Cerebellar nuclear complex (tissue), 1 donor: Measurements from ENCODE around the gene UMAD1.

Experiments used
- DNase-seq, 2 experiments: peaks; one replicate each; lab custom pipeline; 2025; lab: John Stamatoyannopoulos, UW

The UMAD1 gene

GRCh38 chr7:7693881-7694280 lies 53.3 kb downstream of the UMAD1 start:
- no peak for DNase-seq

DNA sequence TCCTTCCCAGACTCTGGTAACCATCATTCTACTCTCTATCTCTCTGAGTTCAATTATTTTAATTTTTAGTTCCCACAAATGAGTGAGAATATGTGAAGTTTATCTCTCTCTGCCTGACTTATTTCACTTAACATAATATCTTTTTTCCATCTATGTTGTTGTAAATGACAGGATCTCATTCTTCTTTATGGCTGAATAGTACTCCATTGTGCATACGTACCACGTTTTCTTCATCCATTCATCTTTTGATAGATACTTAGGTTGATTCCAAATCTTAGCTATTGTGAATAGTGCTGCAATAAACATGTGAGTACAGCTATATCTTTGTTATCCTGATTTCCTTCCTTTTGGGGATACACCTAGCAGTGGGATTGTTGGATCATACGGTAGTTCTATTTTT lies 54.0 kb downstream of the UMAD1 start:
- no peak for DNase-seq

GRCh38 chr7:7695111-7695817 lies 54.7 kb downstream of the UMAD1 start:
- DNase-seq, result no peak

DNA sequence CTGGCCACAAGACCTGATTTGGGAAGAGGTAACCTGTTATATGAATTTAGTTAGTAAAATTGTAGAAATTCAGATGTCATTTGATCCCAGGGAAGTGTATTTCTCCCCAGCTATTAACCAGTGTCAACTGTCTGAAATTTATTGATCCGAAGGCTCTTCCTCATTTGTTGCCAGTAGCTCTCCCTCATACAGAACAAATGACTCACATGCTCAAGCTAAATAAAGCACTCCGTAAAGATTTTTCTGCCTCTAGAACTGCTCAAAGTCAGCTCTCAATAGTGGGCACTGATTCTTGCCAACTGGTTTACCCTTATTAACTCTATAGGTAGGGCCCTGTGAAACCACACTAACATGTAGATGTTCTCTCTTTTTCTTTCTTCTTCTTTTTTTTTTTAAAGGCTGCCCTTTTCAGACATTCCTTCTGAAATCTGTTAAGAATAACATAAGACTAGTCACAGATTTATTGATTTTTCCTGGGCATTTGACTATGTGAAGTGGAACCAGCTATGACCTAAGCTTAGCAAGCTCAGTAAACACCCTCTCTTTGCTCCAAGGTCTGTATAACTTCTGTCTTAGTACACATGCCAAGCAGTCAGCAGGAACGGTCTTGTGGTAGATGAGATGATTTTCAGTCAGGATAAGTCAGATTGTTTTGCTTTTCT lies 56.0 kb downstream of the UMAD1 start:
- no peak for DNase-seq

DNA sequence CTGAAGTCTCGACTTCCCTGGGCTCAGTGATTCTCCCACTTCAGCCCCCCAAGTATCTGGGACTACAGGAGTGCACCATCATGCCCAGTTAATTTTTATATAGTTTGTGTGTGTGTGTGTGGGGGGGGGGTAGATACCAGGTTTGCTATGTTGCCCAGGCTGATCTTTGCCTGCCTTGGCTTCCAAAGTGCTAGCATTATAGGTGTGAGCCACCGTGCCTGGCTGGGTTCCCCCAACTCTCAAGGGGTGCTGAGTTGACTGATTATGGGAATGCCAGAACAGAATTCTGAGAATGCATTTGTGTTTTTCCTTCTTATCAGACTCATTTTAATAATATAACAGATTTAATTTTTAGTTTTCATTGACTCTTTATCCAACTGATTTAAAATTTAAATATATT lies 58.4 kb downstream of the UMAD1 start:
- no peak for DNase-seq

- DNase-seq, result no peak
These were observed 58.8 kb downstream of the UMAD1 start for GRCh38 chr7:7699380-7699779.

- DNase-seq, result no peak
These were observed 59.4 kb downstream of the UMAD1 start for GRCh38 chr7:7699970-7700369.

DNA sequence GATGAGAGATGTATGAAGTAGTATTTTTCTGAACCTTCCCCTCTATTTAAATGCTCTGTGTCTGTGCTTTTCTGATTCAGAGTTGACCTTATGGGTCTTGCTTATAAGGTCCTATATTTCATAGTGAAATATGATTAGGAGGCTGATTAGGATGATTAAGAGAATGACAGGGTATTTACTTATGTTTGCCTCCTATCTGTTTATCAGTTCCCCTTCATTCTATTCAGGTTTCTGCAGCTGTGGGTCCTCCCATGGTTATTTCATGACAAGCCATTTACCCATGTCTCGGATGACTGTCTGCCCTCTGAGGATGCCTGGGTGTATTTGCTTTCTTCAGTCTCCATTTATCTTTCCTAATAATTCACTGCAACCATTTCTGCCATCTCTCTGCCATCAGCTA lies 61.0 kb downstream of the UMAD1 start:
- DNase-seq, result no peak

GRCh38 chr7:7702826-7703225 lies 62.3 kb downstream of the UMAD1 start:
- no peak for DNase-seq

- DNase-seq, result no peak
These were observed 62.9 kb downstream of the UMAD1 start for GRCh38 chr7:7703427-7703826.

DNA sequence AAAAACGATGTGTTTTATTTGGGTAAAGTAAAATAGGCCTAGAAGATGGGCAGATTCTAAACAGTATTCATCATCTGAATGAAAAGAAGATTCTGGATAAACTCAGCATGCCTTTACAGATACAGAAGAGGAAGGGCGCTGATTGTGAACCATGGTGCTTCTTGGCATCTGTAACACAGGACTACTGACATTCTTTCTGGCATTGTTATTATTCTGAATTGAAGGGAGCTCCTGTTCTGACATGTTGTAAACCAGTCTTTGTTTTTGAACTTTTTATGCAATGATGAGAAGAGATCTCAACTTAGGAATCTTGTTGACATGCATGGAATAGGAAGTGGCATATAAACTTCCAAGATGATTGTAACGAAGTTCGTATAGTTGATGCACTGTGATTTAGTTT lies 64.3 kb downstream of the UMAD1 start:
- no peak for DNase-seq

GRCh38 chr7:7705318-7705717 lies 64.8 kb downstream of the UMAD1 start:
- no peak for DNase-seq

- DNase-seq, result no peak
These were observed 65.6 kb downstream of the UMAD1 start for GRCh38 chr7:7706101-7706511.

DNA sequence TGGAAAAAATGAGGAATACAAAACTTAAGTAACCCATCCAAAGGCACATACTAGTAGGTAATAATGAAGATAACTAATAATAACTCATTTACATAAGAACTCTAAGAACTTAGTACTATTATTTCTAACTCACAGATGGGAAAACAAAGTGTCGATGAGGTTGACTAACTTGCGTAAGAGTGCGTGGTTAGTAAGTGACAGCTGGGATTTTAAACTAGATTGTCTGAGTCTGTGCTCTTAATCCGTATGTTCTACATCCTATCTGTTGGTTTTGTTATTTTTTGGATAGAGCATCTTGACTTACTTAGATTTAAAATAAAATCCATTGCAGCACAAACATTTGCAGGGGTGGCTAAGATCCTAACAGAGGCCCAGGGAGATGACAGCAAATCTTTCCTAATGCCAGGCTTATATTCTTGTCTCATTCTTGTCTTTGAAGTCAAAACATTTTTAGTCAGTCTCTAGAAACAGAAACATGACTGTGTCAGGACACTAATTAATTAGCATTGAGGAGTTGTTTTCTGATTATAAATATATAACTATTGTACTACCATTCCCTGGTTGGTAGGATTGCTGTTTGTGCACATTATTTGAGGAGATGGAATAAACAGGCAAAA lies 66.1 kb downstream of the UMAD1 start:
- no peak for DNase-seq

DNA sequence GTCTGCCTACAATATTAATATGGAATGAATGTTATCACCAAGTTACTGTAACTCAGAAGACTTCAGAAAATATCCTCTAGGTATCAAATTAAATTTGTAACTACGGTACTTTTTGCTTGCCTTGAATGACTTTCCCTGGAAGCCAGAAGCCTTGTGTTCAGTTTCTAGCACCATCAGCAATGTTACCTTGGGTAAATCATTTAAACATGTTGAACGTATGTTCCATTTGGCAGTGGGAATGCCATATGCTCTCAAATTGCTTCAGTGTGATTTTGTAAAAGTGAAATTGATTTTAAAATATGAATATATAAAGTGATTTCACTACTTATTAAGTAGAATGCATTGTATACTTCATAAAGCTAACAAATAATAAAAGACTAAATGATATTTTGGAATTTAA lies 66.7 kb downstream of the UMAD1 start:
- no peak for DNase-seq

- no peak for DNase-seq
These were observed 67.3 kb downstream of the UMAD1 start for GRCh38 chr7:7707806-7708205.

DNA sequence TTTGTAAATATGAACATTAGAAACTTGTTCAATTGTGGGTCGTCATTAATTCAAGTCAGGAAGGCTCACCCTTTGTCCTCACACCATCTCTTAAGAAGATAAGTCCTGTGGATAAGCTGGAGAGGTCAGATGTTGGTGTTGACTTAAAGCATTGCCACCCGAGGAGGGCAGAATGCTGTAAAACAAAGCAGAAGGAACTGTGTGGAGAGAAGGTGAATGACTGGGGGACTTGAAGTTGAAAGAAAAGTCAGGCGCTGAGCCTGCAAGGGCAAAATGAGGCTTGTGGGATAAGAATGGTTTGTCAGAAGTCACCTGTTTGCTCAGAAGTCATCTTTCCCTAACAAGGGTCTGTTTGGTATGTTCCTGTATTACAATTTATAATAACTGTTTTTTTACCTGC lies 68.7 kb downstream of the UMAD1 start:
- DNase-seq, result no peak

DNA sequence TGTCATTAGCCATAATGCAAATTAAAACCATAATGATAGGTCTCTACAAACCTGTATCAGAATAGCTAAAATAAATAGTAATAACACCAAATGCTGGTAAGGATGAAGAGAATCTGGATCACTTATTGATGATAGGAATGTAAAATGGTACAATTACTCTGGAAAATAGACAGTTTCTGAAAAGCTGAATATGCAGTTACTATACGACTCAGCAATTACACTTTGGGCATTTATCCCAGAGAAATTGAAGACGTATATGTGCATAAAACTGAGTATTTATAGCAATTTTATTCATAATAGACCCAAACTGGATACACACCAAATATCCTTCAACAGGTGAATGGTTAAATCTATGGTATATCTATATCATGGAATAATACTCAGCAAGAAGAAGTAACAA lies 69.9 kb downstream of the UMAD1 start:
- DNase-seq, result no peak

DNA sequence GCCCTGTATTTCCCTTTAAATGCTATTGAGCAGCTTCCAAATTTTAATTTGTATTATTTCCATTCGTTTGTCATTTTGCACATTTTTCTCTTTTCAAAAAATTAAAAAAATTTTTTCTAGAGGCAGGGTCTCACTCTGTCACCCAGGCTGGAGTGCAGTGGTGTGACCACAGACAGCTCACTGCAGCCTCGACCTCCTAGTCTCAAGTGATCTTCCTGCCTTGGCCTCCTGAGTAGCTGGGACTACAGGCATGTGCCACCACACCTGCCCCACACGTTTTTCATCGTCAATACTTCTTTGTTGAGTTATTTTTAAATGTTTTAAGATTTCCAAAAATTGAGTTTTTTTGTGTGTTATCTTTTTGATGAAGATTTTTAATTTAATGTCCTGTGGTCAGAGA lies 73.2 kb downstream of the UMAD1 start:
- no peak for DNase-seq

DNA sequence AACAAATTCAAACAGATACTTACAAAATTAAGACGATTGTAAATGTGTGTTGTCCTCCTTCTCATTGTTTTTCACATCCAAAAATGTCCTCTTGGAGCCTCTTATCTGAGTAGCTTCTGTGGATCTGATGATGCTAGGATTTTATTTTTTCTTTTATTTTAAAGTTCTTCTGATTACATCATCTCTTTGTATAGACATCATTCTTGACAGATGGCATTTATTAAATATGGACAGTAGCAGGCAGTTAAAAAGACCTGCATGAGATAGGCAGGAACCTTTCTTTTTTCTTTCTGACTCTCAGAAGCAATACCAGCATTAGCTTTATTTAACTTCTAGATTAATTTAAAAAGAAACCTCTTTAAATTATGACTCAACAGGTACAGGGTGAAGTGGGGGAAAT lies 77.9 kb downstream of the UMAD1 start, which contains the start of gene RPA3:
TSS of gene RPA3 (minus strand) at position 116 of the 400 bp plus-strand sequence. CDS start 78,189 bp downstream, outside the sequence.
- DNase-seq, result no peak

GRCh38 chr7:7719236-7719635 lies 78.7 kb downstream of the UMAD1 start:
- no peak for DNase-seq

- DNase-seq, result no peak
These were observed 79.6 kb downstream of the UMAD1 start for GRCh38 chr7:7720193-7720592.
